Hepatocyte (in vitro differentiated cells): ENCODE data around the gene COA8.

ENCODE experiments used
- EZH2 ChIP-seq: fragments of 200-600 bp; sonication (generic); IDR thresholded peaks from 2 replicates; pipeline ENCODE4 v1.6.1; 2016; ENCODE audit warnings: antibody characterized with exemption, mild to moderate bottlenecking, borderline replicate concordance
- EZH2phosphoT487 ChIP-seq: fragments of 200-600 bp; sonication (generic); IDR thresholded peaks from one replicate; pipeline ENCODE4 v1.6.1; 2018; ENCODE audit warnings: antibody characterized with exemption, mild to moderate bottlenecking, low read depth, moderate library complexity; ENCODE audit not compliant: unreplicated experiment, severe bottlenecking
- TF ChIP-seq, protein P1 (sequence below): fragments of 200-600 bp; sonication (generic); IDR thresholded peaks from 2 replicates; pipeline ENCODE4 v1.5.1; 2016; ENCODE audit warnings: antibody characterized with exemption, mild to moderate bottlenecking; ENCODE audit not compliant: poor library complexity

DNA sequence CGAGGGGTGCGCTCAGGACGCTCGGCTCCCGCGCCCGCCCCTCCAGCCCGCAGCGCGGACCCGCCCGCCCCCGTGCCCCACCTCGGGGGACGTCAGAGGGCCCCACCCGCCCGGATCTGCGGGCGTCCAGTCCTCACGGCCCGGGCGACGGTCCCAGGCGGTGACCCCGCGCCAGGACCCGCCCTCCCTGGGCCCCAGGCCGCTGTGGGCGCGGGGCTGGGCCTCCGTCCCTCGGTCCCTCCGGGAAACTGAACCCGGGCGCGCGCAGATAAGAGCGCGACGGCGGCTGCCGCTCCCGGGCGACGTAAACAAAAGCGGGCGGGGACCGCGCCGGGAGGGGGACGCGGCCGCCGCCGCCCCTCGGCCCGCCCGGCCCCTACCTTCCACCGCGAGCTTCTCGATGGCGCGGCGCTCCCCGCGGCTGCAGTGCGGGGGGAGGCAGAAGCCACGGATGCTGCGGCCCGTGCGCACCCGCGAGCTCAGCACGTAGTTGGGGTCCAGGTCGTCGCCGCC is 41.3 kb upstream of the COA8 start:
- TF ChIP-seq, protein P1, sequence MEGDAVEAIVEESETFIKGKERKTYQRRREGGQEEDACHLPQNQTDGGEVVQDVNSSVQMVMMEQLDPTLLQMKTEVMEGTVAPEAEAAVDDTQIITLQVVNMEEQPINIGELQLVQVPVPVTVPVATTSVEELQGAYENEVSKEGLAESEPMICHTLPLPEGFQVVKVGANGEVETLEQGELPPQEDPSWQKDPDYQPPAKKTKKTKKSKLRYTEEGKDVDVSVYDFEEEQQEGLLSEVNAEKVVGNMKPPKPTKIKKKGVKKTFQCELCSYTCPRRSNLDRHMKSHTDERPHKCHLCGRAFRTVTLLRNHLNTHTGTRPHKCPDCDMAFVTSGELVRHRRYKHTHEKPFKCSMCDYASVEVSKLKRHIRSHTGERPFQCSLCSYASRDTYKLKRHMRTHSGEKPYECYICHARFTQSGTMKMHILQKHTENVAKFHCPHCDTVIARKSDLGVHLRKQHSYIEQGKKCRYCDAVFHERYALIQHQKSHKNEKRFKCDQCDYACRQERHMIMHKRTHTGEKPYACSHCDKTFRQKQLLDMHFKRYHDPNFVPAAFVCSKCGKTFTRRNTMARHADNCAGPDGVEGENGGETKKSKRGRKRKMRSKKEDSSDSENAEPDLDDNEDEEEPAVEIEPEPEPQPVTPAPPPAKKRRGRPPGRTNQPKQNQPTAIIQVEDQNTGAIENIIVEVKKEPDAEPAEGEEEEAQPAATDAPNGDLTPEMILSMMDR: no peak
- TF ChIP-seq EZH2 (no peak), EZH2phosphoT487 (no peak)
